Progenitor cell of endocrine pancreas (in vitro differentiated cells): ENCODE results near the gene SNTG2. TPM values are rescaled to one million over a fixed set of nuclear protein-coding genes. Genes with fewer than 3 reads are reported as not detected.

Experiments used
- DNase-seq: peaks from one replicate; pipeline ENCODE4 v3.0.0; 2021; ENCODE audit warnings: low spot score; ENCODE audit not compliant: unreplicated experiment
- H3K27ac Mint-ChIP-seq: 2 replicates; pipeline ENCODE4 v1.8.0; 2021; ENCODE audit warnings: mild to moderate bottlenecking, moderate library complexity, mixed read lengths
- H3K27me3 Mint-ChIP-seq: 2 replicates; pipeline ENCODE4 v1.8.0; 2021; ENCODE audit warnings: mixed read lengths
- H3K36me3 Mint-ChIP-seq: 2 replicates; pipeline ENCODE4 v1.8.0; 2022; ENCODE audit warnings: mixed read lengths; ENCODE audit not compliant: insufficient read depth
- H3K4me1 Mint-ChIP-seq: 2 replicates; pipeline ENCODE4 v1.8.0; 2021; ENCODE audit warnings: low read depth, mixed read lengths
- H3K4me3 Mint-ChIP-seq: 2 replicates; pipeline ENCODE4 v1.8.0; 2021; ENCODE audit warnings: low read depth, mild to moderate bottlenecking, moderate library complexity, mixed read lengths
- H3K9me3 Mint-ChIP-seq: 2 replicates; pipeline ENCODE4 v1.8.0; 2021; ENCODE audit warnings: low read depth, mixed read lengths
- total RNA-seq: library from RNA; stranded (reverse); gene quantifications from 2 replicates; pipeline ENCODE4 v1.2.1, GENCODE V29; 2021
- TF ChIP-seq, protein P1 (sequence below): fragments of 200-600 bp; sonication (generic); IDR thresholded peaks from one replicate; pipeline ENCODE4 v1.5.0; 2021; ENCODE audit warnings: antibody characterized with exemption, mild to moderate bottlenecking; ENCODE audit not compliant: unreplicated experiment

Gene SNTG2
- total RNA-seq, 1 donor from 2014 or later: 0.50 TPM

- Mint-ChIP-seq H3K4me3 (no peak overlapping the region), H3K4me1 (peaks cover 11% of the 10 kb centered on the region), H3K36me3 (no peaks in the 10 kb centered on the region), H3K27ac (no peak overlapping the region), H3K27me3 (peaks cover 6% of the 10 kb centered on the region), H3K9me3 (no peaks in the 10 kb centered on the region)
- TF ChIP-seq, protein P1, sequence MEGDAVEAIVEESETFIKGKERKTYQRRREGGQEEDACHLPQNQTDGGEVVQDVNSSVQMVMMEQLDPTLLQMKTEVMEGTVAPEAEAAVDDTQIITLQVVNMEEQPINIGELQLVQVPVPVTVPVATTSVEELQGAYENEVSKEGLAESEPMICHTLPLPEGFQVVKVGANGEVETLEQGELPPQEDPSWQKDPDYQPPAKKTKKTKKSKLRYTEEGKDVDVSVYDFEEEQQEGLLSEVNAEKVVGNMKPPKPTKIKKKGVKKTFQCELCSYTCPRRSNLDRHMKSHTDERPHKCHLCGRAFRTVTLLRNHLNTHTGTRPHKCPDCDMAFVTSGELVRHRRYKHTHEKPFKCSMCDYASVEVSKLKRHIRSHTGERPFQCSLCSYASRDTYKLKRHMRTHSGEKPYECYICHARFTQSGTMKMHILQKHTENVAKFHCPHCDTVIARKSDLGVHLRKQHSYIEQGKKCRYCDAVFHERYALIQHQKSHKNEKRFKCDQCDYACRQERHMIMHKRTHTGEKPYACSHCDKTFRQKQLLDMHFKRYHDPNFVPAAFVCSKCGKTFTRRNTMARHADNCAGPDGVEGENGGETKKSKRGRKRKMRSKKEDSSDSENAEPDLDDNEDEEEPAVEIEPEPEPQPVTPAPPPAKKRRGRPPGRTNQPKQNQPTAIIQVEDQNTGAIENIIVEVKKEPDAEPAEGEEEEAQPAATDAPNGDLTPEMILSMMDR: no peak
- DNase-seq: no peak
Measured at GRCh38 chr2:923832-924601, 26.6 kb upstream of the SNTG2 start.

DNA sequence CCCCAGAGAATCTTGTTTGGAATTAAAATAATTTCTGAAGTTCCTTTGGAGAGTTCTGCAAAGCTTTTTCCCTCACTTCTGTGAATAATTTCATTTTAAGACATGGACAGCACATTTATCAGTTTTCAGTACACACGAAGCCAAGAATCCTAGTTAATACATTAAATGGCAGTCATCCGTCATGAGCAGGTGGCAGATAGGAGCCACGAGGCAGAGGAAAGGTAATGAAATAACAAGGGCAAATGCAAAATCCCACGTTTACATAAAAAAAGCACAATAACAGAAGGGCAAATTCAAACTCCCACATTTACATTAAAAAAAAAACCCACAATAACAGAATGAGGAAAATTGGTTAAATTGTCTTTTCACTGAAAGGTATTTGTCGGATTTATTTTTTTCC, 25.9 kb upstream of the SNTG2 start:
- no peaks in the 10 kb centered on the region for H3K36me3 Mint-ChIP-seq
- H3K27me3 Mint-ChIP-seq: peaks cover 6% of the 10 kb centered on the region
- DNase-seq: no peak
- TF ChIP-seq, protein P1: no peak
- no peak overlapping the region for H3K27ac Mint-ChIP-seq
- H3K4me1 Mint-ChIP-seq: peaks cover 11% of the 10 kb centered on the region
- no peak overlapping the region for H3K4me3 Mint-ChIP-seq
- H3K9me3 Mint-ChIP-seq: no peaks in the 10 kb centered on the region

DNA sequence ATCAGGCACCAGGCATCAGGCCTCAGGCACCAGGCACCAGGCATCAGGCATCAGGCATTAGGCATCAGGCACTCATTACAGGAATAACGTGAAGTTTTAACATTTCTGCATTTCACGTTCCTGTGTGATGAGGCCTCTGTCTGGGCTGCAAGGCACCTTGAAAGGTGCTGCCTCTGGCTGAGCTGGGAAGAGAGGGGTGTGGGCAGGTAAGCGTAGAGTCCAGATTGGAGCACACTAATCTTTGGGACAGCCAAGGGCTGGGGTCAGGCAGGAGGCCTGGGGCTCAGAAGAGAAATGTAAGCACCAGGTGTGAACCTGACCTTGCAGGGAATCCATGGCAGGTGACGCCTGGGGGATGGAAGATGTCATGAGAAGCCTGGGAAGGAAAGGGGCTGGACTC, 25.3 kb upstream of the SNTG2 start:
- Mint-ChIP-seq H3K9me3 (no peaks in the 10 kb centered on the region), H3K4me1 (peaks cover 11% of the 10 kb centered on the region), H3K27me3 (peaks cover 11% of the 10 kb centered on the region), H3K4me3 (no peak overlapping the region), H3K36me3 (no peaks in the 10 kb centered on the region), H3K27ac (no peak overlapping the region)
- no peak for DNase-seq
- TF ChIP-seq, protein P1: no peak

DNA sequence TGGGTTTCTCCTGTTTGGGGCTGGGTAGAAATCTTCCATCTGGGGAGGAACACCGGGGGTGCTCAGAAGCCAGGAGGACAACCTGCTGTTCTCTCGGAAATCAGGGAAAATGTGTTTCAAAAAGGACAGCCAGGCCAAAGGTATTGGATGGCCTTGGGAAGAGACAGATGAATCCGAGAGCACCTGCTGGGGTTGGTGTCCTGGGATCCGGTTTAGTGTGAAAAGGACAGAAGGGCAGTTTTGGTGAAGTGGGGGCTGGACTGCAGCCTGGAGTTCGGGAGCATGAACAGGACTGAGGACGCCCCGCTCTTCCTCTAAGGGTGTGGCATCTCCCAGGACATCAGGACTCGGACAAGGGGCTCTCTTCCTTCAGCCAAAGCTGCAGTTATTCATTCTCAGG, 24.9 kb upstream of the SNTG2 start:
- H3K4me3 Mint-ChIP-seq: no peak overlapping the region
- H3K9me3 Mint-ChIP-seq: no peaks in the 10 kb centered on the region
- H3K27me3 Mint-ChIP-seq: peaks cover 11% of the 10 kb centered on the region
- no peak overlapping the region for H3K27ac Mint-ChIP-seq
- no peak for DNase-seq
- no peaks in the 10 kb centered on the region for H3K36me3 Mint-ChIP-seq
- peaks cover 11% of the 10 kb centered on the region for H3K4me1 Mint-ChIP-seq
- TF ChIP-seq, protein P1: no peak

GRCh38 chr2:926259-926793, 24.3 kb upstream of the SNTG2 start:
- no peak for DNase-seq
- no peaks in the 10 kb centered on the region for H3K36me3 Mint-ChIP-seq
- TF ChIP-seq, protein P1: no peak
- H3K4me1 Mint-ChIP-seq: peaks cover 11% of the 10 kb centered on the region
- H3K27me3 Mint-ChIP-seq: peaks cover 15% of the 10 kb centered on the region
- no peaks in the 10 kb centered on the region for H3K9me3 Mint-ChIP-seq
- H3K27ac Mint-ChIP-seq: no peak overlapping the region
- no peak overlapping the region for H3K4me3 Mint-ChIP-seq
